ENCODE results near the gene PNLIP.

The PNLIP gene

GRCh38 chr10:116613471-116613870 is 67.7 kb downstream of the PNLIP start:
- no peak for DNase-seq (ENCODE audit: low spot score)
- Mint-ChIP-seq H3K4me3 (no peak overlapping the region), H3K4me1 (ENCODE audit: low read depth) (no peaks in the 10 kb centered on the region), H3K27ac (no peak overlapping the region), H3K36me3 (ENCODE audit: low read depth) (no peaks in the 10 kb centered on the region), H3K9me3 (no peaks in the 10 kb centered on the region), H3K27me3 (ENCODE audit: low read depth) (peaks cover 7% of the 10 kb centered on the region)

- no peak for DNase-seq (ENCODE audit: low spot score)
- Mint-ChIP-seq H3K9me3 (no peaks in the 10 kb centered on the region), H3K27me3 (ENCODE audit: low read depth) (no peaks in the 10 kb centered on the region), H3K27ac (no peak overlapping the region), H3K4me1 (ENCODE audit: low read depth) (no peaks in the 10 kb centered on the region), H3K4me3 (no peak overlapping the region), H3K36me3 (ENCODE audit: low read depth) (no peaks in the 10 kb centered on the region)
These were observed 69.1 kb downstream of the PNLIP start for GRCh38 chr10:116614796-116615195.

- H3K4me3 Mint-ChIP-seq = no peak overlapping the region
- H3K27ac Mint-ChIP-seq = no peak overlapping the region
- H3K36me3 Mint-ChIP-seq (ENCODE audit: low read depth) = no peaks in the 10 kb centered on the region
- no peaks in the 10 kb centered on the region for H3K27me3 Mint-ChIP-seq (ENCODE audit: low read depth)
- no peaks in the 10 kb centered on the region for H3K9me3 Mint-ChIP-seq
- H3K4me1 Mint-ChIP-seq (ENCODE audit: low read depth) = no peaks in the 10 kb centered on the region
- DNase-seq (ENCODE audit: low spot score) = no peak
These were observed 69.6 kb downstream of the PNLIP start for GRCh38 chr10:116615199-116615776.
